ENCODE data around the gene PEX3.

The PEX3 gene

DNA sequence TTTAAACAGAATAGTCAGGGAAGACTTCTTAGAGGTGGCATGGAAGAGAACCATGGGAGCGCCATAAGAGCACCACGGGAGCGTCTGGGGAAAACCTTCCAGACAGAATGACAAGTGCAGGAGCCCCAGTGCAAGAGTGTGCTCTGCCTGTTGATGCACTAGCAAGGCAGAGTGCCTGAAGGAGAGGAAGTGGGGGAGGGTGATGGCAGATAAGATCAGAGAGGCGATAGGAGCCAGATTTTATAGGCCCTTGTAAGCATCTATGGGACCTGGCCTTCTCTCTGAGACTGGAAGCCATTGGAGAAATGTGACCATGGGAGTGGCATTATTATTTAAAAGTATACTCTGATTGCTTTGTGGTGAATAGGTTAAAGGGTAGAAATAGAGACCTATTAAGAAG, 47.8 kb downstream of the PEX3 start:
- no peak for ATAC-seq
- TF ChIP-seq ZFP3 (CRISPR knock-in tag; IDR thresholded peaks at IDR 0.05) (no peak), ZFP30 (CRISPR knock-in tag; IDR thresholded peaks at IDR 0.05) (no peak), GLIS3 (CRISPR knock-in tag; IDR thresholded peaks at IDR 0.05) (no peak), TCF4 (CRISPR knock-in tag; IDR thresholded peaks at IDR 0.05; ENCODE audit: borderline replicate concordance) (no peak), TOX (CRISPR knock-in tag; IDR thresholded peaks at IDR 0.05; ENCODE audit: borderline replicate concordance) (no peak), ZNF8 (CRISPR knock-in tag; IDR thresholded peaks at IDR 0.05) (no peak)
- TF ChIP-seq, protein P1, sequence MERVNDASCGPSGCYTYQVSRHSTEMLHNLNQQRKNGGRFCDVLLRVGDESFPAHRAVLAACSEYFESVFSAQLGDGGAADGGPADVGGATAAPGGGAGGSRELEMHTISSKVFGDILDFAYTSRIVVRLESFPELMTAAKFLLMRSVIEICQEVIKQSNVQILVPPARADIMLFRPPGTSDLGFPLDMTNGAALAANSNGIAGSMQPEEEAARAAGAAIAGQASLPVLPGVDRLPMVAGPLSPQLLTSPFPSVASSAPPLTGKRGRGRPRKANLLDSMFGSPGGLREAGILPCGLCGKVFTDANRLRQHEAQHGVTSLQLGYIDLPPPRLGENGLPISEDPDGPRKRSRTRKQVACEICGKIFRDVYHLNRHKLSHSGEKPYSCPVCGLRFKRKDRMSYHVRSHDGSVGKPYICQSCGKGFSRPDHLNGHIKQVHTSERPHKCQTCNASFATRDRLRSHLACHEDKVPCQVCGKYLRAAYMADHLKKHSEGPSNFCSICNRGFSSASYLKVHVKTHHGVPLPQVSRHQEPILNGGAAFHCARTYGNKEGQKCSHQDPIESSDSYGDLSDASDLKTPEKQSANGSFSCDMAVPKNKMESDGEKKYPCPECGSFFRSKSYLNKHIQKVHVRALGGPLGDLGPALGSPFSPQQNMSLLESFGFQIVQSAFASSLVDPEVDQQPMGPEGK (CRISPR knock-in tag; IDR thresholded peaks at IDR 0.05; ENCODE audit: borderline replicate concordance), result no peak
- TF ChIP-seq, protein P2, sequence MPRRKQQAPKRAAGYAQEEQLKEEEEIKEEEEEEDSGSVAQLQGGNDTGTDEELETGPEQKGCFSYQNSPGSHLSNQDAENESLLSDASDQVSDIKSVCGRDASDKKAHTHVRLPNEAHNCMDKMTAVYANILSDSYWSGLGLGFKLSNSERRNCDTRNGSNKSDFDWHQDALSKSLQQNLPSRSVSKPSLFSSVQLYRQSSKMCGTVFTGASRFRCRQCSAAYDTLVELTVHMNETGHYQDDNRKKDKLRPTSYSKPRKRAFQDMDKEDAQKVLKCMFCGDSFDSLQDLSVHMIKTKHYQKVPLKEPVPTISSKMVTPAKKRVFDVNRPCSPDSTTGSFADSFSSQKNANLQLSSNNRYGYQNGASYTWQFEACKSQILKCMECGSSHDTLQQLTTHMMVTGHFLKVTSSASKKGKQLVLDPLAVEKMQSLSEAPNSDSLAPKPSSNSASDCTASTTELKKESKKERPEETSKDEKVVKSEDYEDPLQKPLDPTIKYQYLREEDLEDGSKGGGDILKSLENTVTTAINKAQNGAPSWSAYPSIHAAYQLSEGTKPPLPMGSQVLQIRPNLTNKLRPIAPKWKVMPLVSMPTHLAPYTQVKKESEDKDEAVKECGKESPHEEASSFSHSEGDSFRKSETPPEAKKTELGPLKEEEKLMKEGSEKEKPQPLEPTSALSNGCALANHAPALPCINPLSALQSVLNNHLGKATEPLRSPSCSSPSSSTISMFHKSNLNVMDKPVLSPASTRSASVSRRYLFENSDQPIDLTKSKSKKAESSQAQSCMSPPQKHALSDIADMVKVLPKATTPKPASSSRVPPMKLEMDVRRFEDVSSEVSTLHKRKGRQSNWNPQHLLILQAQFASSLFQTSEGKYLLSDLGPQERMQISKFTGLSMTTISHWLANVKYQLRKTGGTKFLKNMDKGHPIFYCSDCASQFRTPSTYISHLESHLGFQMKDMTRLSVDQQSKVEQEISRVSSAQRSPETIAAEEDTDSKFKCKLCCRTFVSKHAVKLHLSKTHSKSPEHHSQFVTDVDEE (CRISPR knock-in tag; IDR thresholded peaks at IDR 0.05), result no peak

DNA sequence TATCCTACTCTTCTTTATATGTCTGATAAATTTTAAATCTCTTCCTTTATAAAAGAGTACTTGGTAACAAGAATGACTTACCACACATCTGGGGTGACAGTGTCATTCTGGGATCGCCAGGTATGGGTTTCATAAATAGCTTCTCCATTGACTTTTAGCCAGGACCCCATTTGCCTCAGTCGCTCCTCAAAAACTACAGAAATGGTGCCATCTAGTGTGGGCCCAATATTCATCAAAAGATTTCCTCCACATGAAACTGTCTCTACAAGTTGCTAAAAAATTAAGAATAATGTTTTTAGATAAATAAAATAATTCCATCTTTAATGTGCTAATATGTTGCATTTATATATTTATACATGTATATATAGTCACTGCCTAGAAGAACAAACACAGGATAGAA, 51.2 kb downstream of the PEX3 start:
- TF ChIP-seq TCF4 (CRISPR knock-in tag; IDR thresholded peaks at IDR 0.05; ENCODE audit: borderline replicate concordance) (no peak), ZFP30 (CRISPR knock-in tag; IDR thresholded peaks at IDR 0.05) (no peak), RARB (CRISPR knock-in tag; IDR thresholded peaks at IDR 0.05) (no peak), BACH2 (CRISPR knock-in tag; IDR thresholded peaks at IDR 0.05; ENCODE audit: borderline replicate concordance) (no peak), TOX (CRISPR knock-in tag; IDR thresholded peaks at IDR 0.05; ENCODE audit: borderline replicate concordance) (no peak), ZC3H10 (CRISPR knock-in tag; IDR thresholded peaks at IDR 0.05) (no peak), SNAI2 (CRISPR knock-in tag; IDR thresholded peaks at IDR 0.05) (no peak), ZNF565 (CRISPR knock-in tag; conservative IDR thresholded peaks at IDR 0.05; ENCODE audit: low read depth) (no peak), ZFP3 (CRISPR knock-in tag; IDR thresholded peaks at IDR 0.05) (no peak), ARNTL (CRISPR knock-in tag; IDR thresholded peaks at IDR 0.05; ENCODE audit: borderline replicate concordance, low read depth) (no peak), ISL1 (CRISPR knock-in tag; IDR thresholded peaks at IDR 0.05) (no peak), ESRRG (CRISPR knock-in tag; IDR thresholded peaks at IDR 0.05) (no peak), CSDC2 (CRISPR knock-in tag; IDR thresholded peaks at IDR 0.05) (no peak)
- TF ChIP-seq, protein P2 (CRISPR knock-in tag; IDR thresholded peaks at IDR 0.05), result no peak
- TF ChIP-seq, protein P3, sequence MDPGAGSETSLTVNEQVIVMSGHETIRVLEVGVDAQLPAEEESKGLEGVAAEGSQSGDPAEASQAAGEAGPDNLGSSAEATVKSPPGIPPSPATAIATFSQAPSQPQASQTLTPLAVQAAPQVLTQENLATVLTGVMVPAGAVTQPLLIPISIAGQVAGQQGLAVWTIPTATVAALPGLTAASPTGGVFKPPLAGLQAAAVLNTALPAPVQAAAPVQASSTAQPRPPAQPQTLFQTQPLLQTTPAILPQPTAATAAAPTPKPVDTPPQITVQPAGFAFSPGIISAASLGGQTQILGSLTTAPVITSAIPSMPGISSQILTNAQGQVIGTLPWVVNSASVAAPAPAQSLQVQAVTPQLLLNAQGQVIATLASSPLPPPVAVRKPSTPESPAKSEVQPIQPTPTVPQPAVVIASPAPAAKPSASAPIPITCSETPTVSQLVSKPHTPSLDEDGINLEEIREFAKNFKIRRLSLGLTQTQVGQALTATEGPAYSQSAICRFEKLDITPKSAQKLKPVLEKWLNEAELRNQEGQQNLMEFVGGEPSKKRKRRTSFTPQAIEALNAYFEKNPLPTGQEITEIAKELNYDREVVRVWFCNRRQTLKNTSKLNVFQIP (CRISPR knock-in tag; IDR thresholded peaks at IDR 0.05; ENCODE audit: borderline replicate concordance, low read depth), result no peak
- TF ChIP-seq, protein P1 (CRISPR knock-in tag; IDR thresholded peaks at IDR 0.05; ENCODE audit: borderline replicate concordance), result no peak
- ATAC-seq, result no peak

DNA sequence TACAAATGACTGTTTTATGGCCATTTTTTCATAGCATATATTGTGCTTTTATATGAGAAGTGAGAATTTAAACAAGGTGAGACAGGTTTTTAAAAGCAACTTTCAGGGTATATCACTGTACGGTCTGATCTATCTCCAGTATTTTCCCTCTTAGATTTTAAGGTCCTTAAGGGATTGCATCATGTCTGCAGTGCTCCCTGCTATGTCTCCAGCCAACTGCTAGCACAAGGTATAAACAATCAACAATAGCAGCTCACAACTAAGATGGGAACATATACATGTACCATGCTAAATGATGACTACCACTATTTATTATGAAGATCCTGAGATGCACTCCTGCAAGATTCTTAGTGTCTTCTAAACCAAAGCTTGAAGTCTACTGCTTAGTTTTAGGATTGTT, 53.8 kb downstream of the PEX3 start:
- TF ChIP-seq, protein P1 (CRISPR knock-in tag; IDR thresholded peaks at IDR 0.05; ENCODE audit: borderline replicate concordance), result no peak
- TF ChIP-seq ARNTL (CRISPR knock-in tag; IDR thresholded peaks at IDR 0.05; ENCODE audit: borderline replicate concordance, low read depth), result no peak
- no peak for TF ChIP-seq ESRRG (CRISPR knock-in tag; IDR thresholded peaks at IDR 0.05)

More for the DNA sequence above, 53.8 kb downstream of the PEX3 start:
- ATAC-seq, result no peak

Measured in SK-N-SH treated with all-trans-retinoic acid at 6 μM for 48 hours (cell line).